Measurements from ENCODE around the gene AGBL1.
A peak's percentile ranks its signal among the peaks of the same experiment; 100 is the strongest.
"Not testable (repeated sequence)": the region's sequence is repeated elsewhere in the genome, so short reads cannot be mapped to it uniquely, and the experiment has no call there.

The AGBL1 gene

GRCh38 chr15:86399041-86399954 is 319.6 kb downstream of the AGBL1 start:
- DNase-seq (ENCODE audit: low read depth, low spot score) = no peak

- no peak for DNase-seq (ENCODE audit: low read depth, low spot score)
Measured at GRCh38 chr15:86403221-86403620, 323.6 kb downstream of the AGBL1 start.

GRCh38 chr15:86403914-86404583 is 324.4 kb downstream of the AGBL1 start:
- no peak for DNase-seq (ENCODE audit: low read depth, low spot score)

GRCh38 chr15:86408261-86408660 is 328.6 kb downstream of the AGBL1 start:
- no peak for DNase-seq (ENCODE audit: low read depth, low spot score)

- no peak for DNase-seq (ENCODE audit: low read depth, low spot score)
Measured at GRCh38 chr15:86411916-86412315, 332.2 kb downstream of the AGBL1 start.

GRCh38 chr15:86413191-86413590 is 333.5 kb downstream of the AGBL1 start:
- DNase-seq (ENCODE audit: low read depth, low spot score) = no peak

- no peak for DNase-seq (ENCODE audit: low read depth, low spot score)
Measured at GRCh38 chr15:86425746-86426145, 346.1 kb downstream of the AGBL1 start.

GRCh38 chr15:86432861-86433260 is 353.2 kb downstream of the AGBL1 start:
- DNase-seq (ENCODE audit: low read depth, low spot score) = peak; percentile 12

GRCh38 chr15:86433983-86434382 is 354.3 kb downstream of the AGBL1 start:
- no peak for DNase-seq (ENCODE audit: low read depth, low spot score)

GRCh38 chr15:86439614-86440013 is 359.9 kb downstream of the AGBL1 start:
- no peak for DNase-seq (ENCODE audit: low read depth, low spot score)

GRCh38 chr15:86444527-86444926 is 364.9 kb downstream of the AGBL1 start:
- peak; percentile 23 for DNase-seq (ENCODE audit: low read depth, low spot score)

GRCh38 chr15:86445579-86446252 is 366.0 kb downstream of the AGBL1 start:
- DNase-seq (ENCODE audit: low read depth, low spot score) = no peak

- no peak for DNase-seq (ENCODE audit: low read depth, low spot score)
Measured at GRCh38 chr15:86446253-86446640, 366.6 kb downstream of the AGBL1 start.

- not testable (repeated sequence) for DNase-seq (ENCODE audit: low read depth, low spot score)
Measured at GRCh38 chr15:86465470-86466039, 385.9 kb downstream of the AGBL1 start.

- DNase-seq (ENCODE audit: low read depth, low spot score) = no peak
Measured at GRCh38 chr15:86481720-86482119, 402.0 kb downstream of the AGBL1 start.

GRCh38 chr15:86483936-86484335 is 404.3 kb downstream of the AGBL1 start:
- peak; percentile 5 for DNase-seq (ENCODE audit: low read depth, low spot score)

- DNase-seq (ENCODE audit: low read depth, low spot score) = no peak
Measured at GRCh38 chr15:86488046-86488445, 408.4 kb downstream of the AGBL1 start.

- DNase-seq (ENCODE audit: low read depth, low spot score) = no peak
Measured at GRCh38 chr15:86489981-86490380, 410.3 kb downstream of the AGBL1 start.

GRCh38 chr15:86491118-86491517 is 411.4 kb downstream of the AGBL1 start:
- no peak for DNase-seq (ENCODE audit: low read depth, low spot score)

GRCh38 chr15:86493884-86494283 is 414.2 kb downstream of the AGBL1 start:
- no peak for DNase-seq (ENCODE audit: low read depth, low spot score)

GRCh38 chr15:86494475-86494874 is 414.8 kb downstream of the AGBL1 start:
- no peak for DNase-seq (ENCODE audit: low read depth, low spot score)

- no peak for DNase-seq (ENCODE audit: low read depth, low spot score)
Measured at GRCh38 chr15:86502301-86502700, 422.6 kb downstream of the AGBL1 start.

Measured in ELF-1 (cell line).